HG03571 (cell line): ENCODE data around the gene XXYLT1.
A peak's percentile ranks its signal among the peaks of the same experiment; 100 is the strongest.

ENCODE experiments used
- ATAC-seq: cut with Tn5 transposase; IDR thresholded peaks from one replicate; pipeline ENCODE4 v1.9.1; 2021; ENCODE audit not compliant: unreplicated experiment

XXYLT1 gene

DNA sequence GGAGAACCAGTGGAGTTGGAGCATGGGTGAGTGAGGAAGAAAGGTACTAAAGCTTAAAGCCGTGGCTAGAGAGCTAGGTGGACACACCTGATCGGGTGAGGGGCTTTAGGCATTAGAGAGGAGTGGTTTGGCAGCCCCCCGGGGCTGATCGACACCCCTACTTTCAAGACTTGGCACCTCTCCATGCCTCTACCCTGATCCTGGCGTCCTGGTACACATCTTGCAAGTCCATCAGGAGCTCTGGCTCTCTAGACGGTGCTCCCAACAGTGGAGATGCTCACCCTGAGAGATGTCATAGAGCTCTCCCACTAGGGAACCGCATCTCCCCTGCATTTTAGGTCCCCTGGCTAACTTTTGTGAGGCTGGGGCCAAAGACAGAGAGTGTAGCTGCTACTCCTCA lies 98.1 kb downstream of the XXYLT1 start:
- no peak for ATAC-seq

DNA sequence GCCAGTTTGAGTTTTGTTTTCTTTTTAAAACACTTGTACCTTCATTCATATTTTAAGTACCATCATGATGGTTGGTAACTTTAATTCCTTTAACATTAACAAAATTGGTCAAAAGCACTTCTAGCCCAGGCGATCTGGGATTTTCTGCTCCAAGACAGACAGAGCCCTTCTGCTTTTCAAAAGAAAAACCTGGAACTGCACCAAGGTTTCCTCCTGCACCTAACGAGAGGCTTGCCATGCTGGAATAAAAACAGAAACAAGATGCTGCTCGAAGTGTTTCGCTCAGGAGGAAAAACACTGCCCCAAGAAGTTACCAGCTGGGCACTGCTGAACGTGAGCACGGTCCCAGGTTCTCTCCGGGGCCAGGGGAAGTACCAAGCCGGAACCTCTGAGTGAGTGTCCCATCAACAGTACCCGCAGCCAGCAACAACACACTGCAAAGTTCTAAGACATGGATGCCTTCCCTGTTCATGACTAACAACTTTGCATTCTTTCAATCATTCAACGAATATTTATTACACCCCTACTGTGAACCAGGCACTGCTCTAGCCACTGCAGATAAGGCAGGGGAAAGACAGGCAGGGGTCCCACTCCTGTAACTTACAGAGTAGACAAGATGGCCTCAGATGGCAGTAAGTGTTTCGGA lies 98.8 kb downstream of the XXYLT1 start:
- ATAC-seq = no peak

DNA sequence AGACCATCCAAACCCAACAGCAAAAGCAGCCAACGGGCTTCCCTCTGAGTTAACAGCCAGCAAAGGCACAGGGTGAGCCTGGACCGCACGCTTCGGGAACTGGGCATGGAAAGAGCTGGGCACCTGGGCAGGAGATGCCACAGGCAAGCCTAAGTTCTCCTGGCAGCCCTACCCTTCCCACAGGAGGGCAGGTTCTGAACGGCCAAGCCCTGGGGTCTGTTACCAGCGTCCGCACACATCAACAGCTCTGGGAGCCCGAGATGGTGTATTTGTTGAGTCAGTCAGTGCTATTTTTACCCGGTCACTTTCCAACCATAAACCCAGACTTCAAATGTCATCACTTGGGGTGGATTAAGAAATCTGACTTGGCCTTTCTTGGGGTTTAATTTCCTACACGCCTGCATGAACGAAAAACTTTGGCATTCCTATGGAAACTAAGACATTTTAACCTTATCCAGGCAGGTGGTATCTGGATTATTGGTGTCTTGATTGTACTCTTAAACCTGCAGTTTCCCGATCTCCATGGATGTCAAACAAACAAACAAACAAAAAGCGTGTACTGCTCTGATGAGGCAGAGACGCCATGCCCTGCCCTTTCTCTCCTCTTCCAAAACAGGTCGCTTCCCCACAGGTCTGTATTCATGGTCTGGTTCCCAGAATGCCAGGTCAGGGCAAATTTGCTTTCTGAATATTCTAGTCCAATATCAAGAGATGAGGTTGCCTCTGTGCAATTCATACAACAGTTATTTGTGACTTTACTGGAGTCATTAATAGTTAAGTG lies 99.7 kb downstream of the XXYLT1 start:
- ATAC-seq = no peak

DNA sequence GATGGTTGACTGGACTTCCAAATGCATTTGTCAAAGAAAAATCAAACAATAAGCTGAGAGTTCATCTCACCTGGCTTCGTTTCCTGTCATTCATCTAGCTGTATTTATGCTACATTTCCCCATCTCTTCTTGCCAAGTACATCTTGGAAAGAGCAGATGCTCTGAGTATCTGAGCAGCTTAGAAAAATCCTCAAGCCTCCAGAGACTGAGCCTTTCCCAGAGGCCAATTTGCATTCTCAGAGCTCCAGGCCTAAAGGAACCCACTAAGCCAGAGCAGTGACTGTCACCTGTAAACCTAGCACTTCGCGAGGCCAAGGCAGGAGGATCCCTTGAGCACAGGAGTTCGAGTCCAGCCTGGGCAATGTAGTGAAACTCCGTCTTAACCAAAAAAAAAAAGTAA lies 100.5 kb downstream of the XXYLT1 start:
- ATAC-seq = no peak

DNA sequence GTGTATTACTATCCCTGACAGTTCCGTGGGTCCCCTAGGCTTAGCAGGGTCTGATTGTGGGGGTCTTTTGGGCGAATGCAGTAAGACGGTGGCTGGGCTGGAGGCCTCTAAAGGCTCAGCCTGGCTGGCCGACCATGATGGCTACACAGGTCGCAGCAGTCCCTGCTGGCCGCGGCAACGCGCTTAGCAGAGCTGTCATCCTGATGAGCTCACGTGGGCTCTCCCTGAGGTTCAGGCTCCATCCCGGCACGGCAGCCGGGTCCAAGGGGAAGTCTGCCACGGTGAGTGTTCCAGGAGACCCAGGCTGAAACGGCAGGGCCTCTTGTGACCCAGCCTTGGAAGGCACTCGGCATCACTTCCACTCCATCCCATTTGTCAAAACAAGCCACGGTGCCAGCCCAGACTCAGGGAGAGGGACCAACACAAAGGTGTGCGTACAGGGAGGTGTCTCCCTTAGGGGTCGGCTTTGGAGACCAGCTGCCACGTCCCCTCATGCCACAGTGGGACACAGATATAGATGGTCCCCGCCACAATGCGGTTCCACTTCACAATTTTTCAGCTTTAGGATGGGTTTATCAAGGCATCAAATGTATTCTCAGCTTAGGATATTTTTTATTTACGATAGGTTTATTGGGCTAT lies 101.8 kb downstream of the XXYLT1 start:
- no peak for ATAC-seq

DNA sequence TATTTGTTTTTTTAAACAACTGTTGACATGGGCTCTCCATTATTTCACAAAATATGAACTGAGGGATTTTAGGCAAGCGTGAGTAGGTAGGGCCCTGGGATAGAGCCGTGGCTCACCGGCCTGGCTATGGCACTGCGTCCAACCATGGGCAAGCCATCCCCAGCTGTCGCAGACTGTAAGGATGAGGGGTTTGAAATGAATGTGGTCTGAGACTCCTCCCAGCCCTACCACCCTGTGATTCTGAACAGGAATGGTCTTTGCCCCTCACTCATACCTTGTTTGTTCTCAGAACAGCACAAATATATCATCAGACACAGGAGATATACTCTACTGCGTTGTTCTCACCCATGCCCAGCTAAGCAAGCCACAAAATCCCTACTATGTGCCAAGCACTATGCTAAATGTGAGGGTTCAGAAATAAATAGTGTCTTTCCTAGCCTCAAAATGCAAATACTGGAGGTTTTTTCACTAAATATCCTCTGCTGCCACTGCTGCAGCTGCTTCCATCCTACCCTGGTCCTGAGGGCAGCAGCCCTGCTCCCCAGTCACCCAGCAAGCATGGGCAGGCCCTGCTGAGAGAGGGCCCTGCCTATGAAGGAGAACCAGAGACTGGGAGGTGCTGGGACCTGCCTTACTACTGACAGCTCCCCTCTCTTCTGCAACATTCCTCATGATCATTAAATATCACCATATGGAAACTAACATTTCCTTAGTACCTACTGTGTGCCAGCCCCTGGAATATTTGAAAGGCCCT lies 102.8 kb downstream of the XXYLT1 start:
- no peak for ATAC-seq

DNA sequence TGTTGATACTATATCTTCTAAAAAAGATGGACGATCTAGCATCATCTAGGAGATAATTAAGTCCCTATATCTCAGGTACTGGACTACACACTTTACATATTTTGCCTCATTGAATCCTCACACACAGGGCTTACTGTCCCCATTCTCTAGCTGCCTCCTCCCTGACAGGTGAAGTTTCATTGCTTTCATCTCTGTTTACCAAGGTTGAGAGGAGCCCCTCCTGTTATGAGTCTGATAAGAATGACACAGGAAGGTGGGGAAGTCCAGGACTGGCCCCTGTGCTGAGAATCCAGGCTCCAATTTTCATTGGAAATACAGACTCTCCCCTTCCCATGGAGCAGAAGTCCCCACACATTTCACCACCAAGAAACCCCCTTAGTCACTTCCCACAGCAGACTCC lies 105.2 kb downstream of the XXYLT1 start:
- no peak for ATAC-seq

DNA sequence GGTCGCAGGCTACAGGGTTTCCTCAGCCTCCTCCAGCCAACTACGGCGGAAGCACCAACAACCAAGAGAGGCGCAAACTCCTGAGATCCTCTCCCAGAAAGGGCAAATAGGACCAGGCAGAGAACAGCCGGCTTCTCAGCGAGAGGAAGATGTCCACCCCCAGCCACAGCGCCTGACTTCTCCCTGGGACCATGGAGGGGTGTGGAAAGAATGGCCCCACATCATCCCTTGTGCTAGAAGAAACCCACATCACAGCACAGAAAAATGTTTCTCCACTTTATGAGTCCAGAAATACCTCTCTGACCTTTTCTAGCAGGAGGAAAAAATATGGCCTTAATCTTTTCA lies 105.7 kb downstream of the XXYLT1 start:
- ATAC-seq = no peak

DNA sequence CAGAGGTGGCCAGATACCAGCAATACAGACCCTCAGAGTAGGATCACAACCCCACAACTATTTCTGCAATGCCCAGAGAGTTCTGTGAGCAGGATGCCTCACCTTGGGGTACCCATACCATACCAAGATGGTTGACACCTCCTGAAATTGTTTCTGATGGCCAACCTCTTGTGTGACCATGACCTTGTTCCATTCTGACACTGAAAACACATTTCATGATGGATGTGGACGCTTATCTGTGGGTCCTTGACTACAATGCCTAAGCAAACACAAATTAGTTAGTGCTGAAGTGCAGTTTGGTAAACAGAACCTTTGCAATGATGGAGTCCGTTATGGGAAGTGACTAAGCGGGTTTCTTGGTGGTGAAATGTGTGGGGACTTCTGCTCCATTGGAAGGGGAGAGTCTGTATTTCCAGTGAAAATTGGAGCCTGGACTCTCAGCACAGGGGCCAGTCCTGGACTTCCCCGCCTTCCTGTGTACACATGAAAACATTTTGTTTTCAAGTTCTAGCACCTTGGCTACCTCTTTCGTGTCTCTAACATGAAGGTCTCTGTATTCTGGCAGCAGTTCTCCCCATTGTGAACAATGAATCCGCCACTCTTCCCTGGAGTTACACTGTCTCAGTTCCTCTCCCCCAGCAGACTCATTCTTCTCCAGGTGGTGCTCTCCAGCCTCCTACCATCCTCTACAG lies 106.2 kb downstream of the XXYLT1 start:
- no peak for ATAC-seq

DNA sequence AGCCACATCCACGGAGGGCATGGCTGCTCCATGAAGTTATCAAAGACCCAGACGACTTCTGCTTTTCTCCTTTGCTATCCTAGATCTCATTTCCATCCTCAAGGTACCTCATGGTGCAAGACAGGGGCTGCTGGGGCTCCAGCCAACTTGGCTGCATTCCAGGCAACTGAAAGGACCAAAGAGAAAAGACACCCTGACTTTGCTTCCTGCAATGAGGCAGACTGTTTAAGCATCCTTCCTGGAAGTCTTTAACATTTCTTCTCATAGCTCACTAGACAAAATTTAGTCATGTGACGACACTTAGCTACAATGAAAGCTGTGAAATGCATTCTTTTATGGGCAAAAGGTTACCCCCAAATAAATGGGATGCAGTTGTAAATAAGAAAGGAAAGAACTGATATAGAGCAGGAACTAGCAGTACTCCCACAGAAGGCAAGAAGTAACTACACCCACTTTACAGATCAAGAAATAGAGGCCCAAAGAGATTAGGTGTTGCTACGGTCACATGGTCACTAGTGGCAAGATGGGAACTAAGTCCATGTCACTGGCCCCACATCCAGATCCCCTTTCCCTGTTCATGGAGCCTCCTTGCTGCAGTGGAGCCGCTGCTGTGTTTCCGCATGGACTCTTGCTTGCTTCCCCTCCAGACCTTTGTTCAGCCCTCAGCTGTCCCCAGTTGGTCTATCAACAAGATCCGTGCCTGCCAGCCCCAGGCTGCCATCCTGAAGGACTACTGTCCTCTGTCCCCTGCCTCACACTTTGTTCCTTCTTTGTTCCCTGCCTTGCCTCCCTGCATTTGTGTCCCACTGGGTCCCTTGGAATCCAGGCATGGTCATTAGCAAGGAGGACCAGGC lies 107.0 kb downstream of the XXYLT1 start:
- ATAC-seq = no peak

DNA sequence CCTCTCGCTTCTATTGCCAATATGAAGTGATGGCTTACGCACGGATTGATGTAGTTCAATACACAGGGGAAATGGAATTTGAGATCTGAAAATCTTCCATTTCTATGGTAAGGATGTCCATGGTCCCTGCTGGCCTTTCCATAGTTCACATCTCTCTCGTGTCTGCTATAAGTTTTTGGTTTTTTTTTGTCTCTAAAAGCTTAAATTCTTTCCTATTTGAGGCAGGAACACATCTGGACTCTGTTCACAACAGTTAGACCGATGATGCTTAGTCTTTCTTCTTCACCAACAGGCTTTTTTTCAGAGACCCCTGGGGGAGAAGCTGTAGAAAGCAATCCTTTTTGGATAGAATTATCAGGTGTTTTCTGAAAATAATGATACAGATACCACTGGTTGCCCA lies 108.1 kb downstream of the XXYLT1 start:
- ATAC-seq = no peak

DNA sequence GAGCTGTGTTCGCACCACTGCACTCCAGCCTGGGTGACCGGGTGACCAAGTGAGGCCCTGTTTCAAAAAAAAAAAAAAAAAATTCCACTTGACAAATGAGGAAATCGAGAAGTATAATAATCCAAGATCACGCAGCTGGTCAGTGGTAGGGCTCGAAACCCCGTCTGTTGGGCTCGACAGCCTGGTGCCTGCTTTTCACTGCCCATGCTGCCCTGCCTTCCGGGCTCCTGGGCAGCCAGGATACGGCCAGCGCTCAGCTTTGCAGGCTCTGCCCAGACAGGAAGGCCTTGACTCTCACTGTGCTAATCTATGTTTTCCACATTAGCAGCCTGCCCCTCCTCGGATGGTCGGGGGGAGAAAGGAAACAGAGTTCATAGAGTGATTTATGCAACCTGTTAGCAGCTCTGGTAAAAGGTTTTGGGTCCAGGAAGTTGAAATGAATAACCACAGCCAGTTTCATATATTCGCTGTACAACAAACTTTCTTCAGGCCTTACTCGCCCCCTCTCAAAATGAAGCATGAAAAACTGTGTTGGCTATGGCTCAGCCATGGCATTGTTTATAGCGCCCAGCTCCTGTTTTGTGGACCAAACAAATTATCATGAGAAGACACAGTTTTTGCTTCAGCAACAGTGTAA lies 108.8 kb downstream of the XXYLT1 start:
- ATAC-seq = peak; percentile 60

DNA sequence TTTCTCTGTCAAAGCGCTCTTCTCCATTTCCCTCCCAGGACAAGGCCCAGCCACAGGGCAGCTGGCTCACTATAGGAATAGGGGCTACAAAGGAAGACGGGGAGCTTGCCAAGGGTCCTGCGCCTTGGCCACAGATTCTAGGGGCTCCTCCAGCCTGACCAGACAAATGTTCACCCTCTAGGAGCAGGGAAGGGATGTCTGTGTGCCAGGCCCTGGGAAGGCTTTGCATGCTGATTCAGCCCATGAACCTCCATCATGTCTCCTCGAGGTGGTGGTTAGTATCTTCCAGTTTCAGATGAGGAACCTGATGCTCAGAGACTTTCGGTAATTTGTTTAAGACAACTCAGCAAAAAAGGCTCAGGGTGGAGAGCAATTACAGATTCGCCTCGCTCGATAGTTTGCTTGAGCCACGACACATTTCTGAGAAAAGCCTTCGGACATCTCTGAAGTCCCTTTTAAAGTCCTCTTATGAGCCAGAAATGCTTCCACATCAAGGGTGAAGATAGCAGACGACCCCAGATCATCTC lies 110.0 kb downstream of the XXYLT1 start:
- no peak for ATAC-seq

DNA sequence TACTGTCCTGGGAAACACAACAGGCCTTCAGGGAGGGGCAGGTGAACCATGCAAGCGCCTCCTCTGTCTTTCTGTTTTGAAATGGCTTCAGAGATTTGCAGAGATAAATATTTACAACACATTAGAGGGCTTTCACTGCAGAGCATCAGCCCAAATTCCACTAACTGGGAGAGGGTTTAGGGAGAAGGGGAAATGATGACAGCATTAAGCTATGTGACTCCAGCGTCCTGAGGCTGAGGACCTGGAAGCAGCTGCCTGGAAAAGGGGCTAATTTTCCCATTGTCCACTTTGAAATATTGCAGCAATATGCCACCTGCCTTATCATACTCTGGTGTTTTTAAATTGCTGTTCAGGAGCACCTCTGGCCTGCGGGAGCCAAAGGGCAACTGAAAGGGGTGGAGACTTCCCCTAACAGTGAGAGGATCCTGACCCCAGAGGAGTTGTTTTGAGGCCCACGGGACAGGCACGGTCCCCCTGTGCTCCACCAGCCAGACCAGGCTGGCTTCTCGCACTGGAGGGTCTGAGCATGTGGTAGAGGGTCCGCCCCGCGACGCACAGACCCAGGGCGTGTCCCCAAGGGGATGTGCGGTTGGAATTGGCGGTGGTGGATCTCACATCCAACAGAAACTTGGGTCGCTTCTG lies 110.6 kb downstream of the XXYLT1 start:
- no peak for ATAC-seq

DNA sequence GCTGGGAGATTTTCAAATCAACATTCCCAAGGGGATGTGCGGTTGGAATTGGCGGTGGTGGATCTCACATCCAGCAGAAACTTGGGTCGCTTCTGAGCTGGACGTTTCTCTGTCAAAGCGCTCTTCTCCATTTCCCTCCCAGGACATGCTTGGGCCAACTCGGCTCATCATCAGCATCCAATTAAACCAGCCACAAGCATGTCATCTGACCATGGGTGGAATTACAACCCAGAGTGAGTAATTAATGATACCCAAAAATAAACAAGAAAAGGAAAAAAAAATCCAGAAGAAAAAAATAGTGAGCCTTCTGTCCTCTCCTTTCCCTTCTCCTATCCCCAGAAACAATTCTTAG lies 111.2 kb downstream of the XXYLT1 start:
- ATAC-seq = no peak

DNA sequence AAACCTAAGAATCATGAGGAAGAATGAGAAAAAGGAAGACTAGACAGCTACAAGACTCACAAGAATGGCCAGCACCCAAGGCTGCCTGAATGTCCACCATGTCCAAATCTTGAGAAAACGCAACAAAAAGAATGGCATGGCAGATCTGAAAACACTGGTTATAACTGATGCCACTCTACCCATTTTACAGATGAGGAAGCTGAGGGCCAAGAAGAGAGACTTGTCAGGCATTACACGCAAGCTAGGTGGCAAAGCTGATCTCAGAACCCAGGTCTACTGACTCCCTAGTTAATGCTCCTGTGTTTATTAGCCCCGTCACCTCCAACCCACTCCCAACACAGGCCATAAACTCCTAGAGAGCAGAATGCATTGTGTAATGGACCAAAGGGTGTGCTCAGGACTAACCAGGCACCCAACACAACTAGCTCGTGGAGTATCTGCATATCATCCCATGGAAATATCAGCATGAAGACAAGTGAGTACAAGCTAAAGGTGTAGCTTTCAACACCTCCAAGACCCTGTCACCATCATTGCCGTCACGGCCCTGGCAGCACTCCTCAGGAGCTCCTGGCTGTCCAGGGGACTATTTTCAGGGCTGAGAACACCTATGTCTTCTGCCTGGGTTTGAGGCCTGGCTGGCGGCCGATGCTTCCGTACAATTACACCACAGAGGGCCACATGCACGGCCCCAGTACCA lies 111.7 kb downstream of the XXYLT1 start:
- no peak for ATAC-seq

DNA sequence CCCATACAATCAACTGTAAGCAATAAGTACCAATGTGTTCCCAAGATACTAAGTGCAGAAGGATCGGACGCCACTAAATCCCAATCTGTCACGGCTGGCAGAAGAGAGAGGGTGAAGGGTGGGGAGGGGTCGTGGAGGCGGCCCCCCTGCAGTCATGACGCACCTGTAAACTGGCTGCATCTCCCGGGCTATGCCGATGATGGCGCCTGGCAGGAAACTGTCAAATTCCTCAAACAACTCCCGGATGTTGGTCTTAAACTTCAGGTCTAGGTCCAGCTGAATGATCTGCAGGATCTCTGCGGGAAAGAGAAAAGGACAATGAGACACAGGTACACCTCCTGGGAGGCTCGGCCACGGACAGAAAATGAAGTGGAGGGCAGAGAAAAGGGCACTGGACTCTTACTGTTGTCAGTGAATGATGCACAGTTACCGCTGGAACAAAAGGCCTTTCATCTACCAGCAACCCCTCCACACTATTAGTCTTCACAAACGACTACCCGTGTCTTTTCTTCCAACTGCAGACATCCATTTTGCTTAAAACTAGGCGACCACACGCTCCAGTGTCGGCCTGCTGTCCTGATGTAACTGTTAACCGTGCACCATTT lies 114.6 kb downstream of the XXYLT1 start:
- no peak for ATAC-seq
